Thyroid gland (tissue), 4 donors: ENCODE data around the gene LYPD6B.

Experiments
- CTCF ChIP-seq, 6 experiments: fragments of 200-600 bp in 3 of 6; fragments of 450-650 bp in 3 of 6; sonication (generic) in 3 of 6; IDR thresholded peaks; one replicate each; pipeline ENCODE4 v1.5.1; 2016 to 2019; ENCODE audit warnings: antibody characterized with exemption in 6 of 6, mild to moderate bottlenecking in 2 of 6, inconsistent platforms in 1 of 6, moderate library complexity in 1 of 6
- POLR2A ChIP-seq, 2 donors: fragments of 450-650 bp; IDR thresholded peaks; one replicate each; pipeline ENCODE4 v1.6.1; 2017; ENCODE audit warnings: antibody characterized with exemption in 2 of 2, mild to moderate bottlenecking in 2 of 2, moderate library complexity in 1 of 2

GRCh38 chr2:149155196-149155969, 116.9 kb downstream of the LYPD6B start:
- no peak for TF ChIP-seq CTCF (IDR thresholded peaks at IDR 0.05)
- no peak for TF ChIP-seq POLR2A (IDR thresholded peaks at IDR 0.05)
